Thymus (tissue), 11 donors: ENCODE measurements around the gene KRT86. TPM values are rescaled to one million over a fixed set of nuclear protein-coding genes. Genes with fewer than 3 reads are reported as not detected.

Experiments
- DNase-seq, 9 donors: peaks; one replicate each; pipeline ENCODE4 v3.0.0-alpha.2; 2013; ENCODE audit warnings: low spot score in 9 of 9, low read depth in 6 of 9, missing footprints in 1 of 9
- H3K27ac ChIP-seq, 2 donors: one replicate each; pipeline ENCODE4 v1.5.1; 2013; ENCODE audit warnings: control low read depth in 1 of 2, low read depth in 1 of 2, low read length in 1 of 2, mild to moderate bottlenecking in 1 of 2, moderate library complexity in 1 of 2
- H3K27me3 ChIP-seq, 2 donors: one replicate each; pipeline ENCODE4 v1.5.1; 2013; ENCODE audit warnings: low read length in 1 of 2; ENCODE audit not compliant: control insufficient read depth in 2 of 2, insufficient read depth in 1 of 2
- H3K36me3 ChIP-seq, 2 donors: one replicate each; pipeline ENCODE4 v1.5.1; 2013; ENCODE audit warnings: low read length in 1 of 2, mild to moderate bottlenecking in 1 of 2, moderate library complexity in 1 of 2; ENCODE audit not compliant: control insufficient read depth in 2 of 2, insufficient read depth in 2 of 2
- H3K4me1 ChIP-seq, 2 donors: one replicate each; pipeline ENCODE4 v1.5.1; 2013; ENCODE audit warnings: low read length in 2 of 2; ENCODE audit not compliant: control insufficient read depth in 2 of 2, insufficient read depth in 2 of 2
- H3K4me3 ChIP-seq, 2 donors: one replicate each; pipeline ENCODE4 v1.5.1; 2013; ENCODE audit warnings: low read length in 2 of 2, control low read depth in 1 of 2, mild to moderate bottlenecking in 1 of 2
- H3K9me3 ChIP-seq, 2 donors: one replicate each; pipeline ENCODE4 v1.5.1; 2013; ENCODE audit warnings: low read length in 1 of 2, mild to moderate bottlenecking in 1 of 2; ENCODE audit not compliant: control insufficient read depth in 2 of 2, insufficient read depth in 1 of 2
- WGBS: extraction: QIAGEN DNeasy Blood & Tissue Kit; methylation state at CpG from one replicate; pipeline ENCODE4 v1.1.7; 2013; 5-methylcytosine and 5-hydroxymethylcytosine counted together
- polyA plus RNA-seq: library from polyadenylated mRNA; stranded (reverse); fragments of 200-250 nt; gene quantifications from one replicate; pipeline ENCODE4 v1.2.3, GENCODE V29; 2013
- total RNA-seq: library from RNA; stranded (reverse); fragments of 120-200 nt; gene quantifications from one replicate; pipeline ENCODE4 v1.2.4, GENCODE V29; 2013
- donor health status: healthy.

KRT86 gene
- total and polyA plus RNA-seq, 2 donors = 0.42 to 1.4 TPM

DNA sequence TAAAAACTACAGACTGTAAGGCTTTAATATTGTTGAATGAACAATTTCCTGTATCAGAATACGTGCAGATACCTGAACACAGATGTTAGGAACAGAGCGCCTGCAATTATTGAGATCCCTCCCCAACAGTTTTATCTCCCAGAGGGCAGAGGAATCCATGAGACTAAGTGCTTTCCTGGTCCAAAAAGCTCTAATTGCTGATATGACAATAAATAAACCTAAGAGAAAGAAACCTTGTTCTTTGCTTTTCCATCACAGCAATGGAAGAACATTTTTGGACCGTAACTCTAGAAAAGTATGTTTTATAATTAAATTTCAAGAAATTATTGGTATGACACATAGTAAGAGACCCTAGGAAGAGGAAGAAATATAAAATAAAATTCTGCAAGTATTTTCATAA is 59.7 kb downstream of the KRT86 start:
- WGBS = 94% methylated on average over 3 of the region's 3 CpGs
- Histone ChIP-seq H3K4me1 (no peaks in the 10 kb centered on the region), H3K27me3 (peaks cover 0 to 5% of the 10 kb centered on the region in 2 donors), H3K27ac (no peak overlapping the region), H3K4me3 (no peak overlapping the region), H3K36me3 (no peaks in the 10 kb centered on the region), H3K9me3 (peaks cover 0 to 5% of the 10 kb centered on the region in 2 donors)
- no peak for DNase-seq

DNA sequence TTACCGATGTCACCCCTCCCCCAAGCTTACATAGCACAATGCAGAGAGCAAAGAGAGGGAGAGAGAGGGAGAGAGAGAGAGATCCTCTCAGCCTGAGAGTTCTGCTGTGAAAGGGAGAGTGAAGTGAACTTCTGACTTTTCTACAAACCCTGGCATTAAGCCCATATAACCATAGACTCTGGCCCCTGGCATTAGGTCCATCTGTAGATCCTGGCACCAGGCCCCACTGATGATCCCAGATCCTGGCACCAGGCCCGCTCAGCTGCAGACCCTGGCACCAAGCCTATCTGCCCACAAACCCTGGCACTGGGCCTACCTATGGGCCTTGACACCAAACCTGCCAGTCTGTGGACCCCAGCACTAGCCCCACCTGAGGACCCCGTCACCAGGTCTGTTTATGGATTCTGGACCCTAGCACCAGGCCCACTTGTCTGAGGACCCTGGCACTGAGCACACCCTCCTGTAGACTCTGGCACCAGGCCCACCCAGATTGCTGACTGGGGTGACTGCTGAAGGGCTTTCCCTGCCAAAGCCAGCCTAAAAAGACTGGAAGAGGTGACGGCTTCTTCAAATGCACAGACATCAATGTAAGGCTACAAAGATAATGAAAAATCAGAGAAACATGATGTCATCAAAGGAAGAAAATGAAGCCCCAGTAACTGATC is 61.3 kb downstream of the KRT86 start:
- no peak overlapping the region for H3K27ac ChIP-seq
- H3K27me3 ChIP-seq = peaks cover 0 to 3% of the 10 kb centered on the region in 2 donors
- H3K36me3 ChIP-seq = no peaks in the 10 kb centered on the region
- H3K9me3 ChIP-seq = peaks cover 0 to 5% of the 10 kb centered on the region in 2 donors
- DNase-seq = no peak
- 90% methylated on average over 4 of the region's 4 CpGs for WGBS
- H3K4me1 ChIP-seq = no peaks in the 10 kb centered on the region
- H3K4me3 ChIP-seq = no peak overlapping the region

DNA sequence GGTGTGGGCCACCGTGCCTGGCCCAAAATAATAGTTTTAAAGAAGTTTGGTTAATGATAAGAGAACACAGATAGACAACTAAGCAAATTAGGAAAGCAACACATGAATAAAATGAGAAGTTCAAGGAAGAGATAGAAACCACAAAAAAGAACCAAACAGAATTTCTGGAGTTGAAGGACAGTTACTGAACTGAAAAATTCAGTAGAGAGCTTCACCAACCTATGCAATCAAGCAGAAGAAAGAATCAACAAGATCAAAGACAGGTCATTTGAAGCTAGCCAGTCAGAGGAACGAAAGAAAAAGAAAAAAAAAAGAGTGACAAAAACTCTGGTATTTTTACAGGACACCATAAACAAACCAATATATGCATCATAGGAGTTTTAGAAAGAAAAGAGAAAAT is 62.2 kb downstream of the KRT86 start:
- H3K9me3 ChIP-seq = peaks cover 0 to 5% of the 10 kb centered on the region in 2 donors
- WGBS = 85% methylated on average over 2 of the region's 2 CpGs
- no peak for DNase-seq

DNA sequence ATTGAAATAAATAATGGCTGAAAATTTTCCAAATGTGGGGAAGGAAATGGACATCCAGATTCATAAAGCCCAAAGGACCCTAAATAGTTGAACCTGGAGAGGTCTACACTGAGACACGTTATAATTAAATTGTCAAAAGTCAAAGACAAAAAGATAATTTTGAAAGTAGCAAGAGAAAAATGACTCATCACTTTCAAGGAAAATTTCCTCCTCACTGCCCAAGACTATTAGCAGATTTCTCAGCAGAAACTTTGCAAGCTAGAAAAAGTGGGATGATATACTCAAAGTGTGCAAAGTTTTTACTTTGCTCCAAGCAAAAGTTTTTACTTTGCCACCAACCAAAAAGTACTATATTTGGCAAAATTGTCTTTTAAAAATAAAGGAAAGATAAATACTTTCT is 62.6 kb downstream of the KRT86 start:
- Histone ChIP-seq H3K27ac (no peak overlapping the region), H3K4me3 (no peak overlapping the region), H3K36me3 (no peaks in the 10 kb centered on the region), H3K27me3 (no peaks in the 10 kb centered on the region), H3K4me1 (no peaks in the 10 kb centered on the region), H3K9me3 (peaks cover 0 to 5% of the 10 kb centered on the region in 2 donors)
- DNase-seq = no peak
- 75% methylated on average over 1 of the region's 1 CpG for WGBS

More for the DNA sequence above, 62.2 kb downstream of the KRT86 start:
- Histone ChIP-seq H3K27me3 (no peaks in the 10 kb centered on the region), H3K4me3 (no peak overlapping the region), H3K27ac (no peak overlapping the region), H3K36me3 (no peaks in the 10 kb centered on the region), H3K4me1 (no peaks in the 10 kb centered on the region)

DNA sequence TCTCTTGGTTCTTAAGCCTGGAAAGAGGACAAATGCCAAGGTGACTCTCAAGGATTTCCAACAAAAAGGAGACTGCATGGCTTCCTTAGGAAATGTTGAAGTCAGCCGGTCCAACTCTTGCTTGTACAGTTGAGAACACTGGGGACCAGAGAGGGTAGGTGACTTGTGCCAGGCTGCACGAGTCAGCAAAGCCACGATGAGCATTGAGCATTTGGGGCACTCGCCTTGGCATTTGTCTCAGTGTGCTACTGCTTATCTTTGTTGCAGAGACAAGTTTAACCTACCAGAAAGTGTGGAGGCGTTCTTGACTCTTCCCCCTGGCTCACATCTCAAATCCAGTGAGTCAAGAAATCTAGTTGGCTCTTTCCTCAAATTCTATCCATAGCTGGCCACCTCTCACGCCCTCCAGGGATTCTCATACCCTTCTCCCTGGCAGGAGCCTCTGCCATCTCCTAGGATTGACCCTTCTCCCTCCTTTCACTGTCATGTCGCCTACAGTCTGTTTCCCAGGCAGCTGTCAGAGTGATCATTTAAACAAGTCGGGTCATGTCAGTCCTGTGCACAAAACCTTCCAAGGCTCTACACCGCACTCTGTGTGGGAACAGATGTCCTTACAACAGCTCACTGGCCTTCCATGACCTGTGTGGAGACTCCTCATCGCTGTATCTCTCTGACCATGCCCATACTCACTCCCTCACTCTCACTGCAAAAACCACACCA is 64.0 kb downstream of the KRT86 start:
- Histone ChIP-seq H3K4me1 (no peaks in the 10 kb centered on the region), H3K9me3 (peaks cover 0 to 5% of the 10 kb centered on the region in 2 donors), H3K27ac (no peak overlapping the region), H3K4me3 (no peak overlapping the region), H3K27me3 (peaks cover 0 to 3% of the 10 kb centered on the region in 2 donors), H3K36me3 (no peaks in the 10 kb centered on the region)
- 89% methylated on average over 10 of the region's 10 CpGs for WGBS
- DNase-seq = no peak

DNA sequence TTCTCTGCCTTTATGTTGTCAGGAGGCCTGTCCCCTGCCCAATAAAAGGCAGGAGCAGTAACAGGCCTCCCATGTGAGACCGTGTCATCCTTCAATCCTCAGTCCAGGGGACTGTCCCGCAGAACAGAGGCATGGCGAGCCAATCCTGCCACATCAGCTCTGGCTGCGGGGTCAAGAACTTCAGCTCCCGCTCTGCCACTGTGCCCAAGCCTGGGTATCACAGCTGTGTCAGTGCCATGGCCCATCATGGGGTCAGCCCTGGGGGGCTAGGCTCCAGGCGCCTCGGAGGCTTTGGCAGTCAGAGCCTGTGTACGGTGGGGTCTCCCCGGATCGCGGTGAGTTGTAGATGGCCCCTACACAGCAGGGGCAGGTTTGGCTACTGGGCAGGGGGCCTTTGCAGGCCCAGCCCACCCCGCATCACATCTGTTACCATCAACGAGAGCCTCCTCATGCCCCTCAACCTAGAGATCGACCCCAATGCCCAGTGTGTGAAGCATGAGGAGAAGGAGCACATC is 66.7 kb downstream of the KRT86 start:
- WGBS = 95% methylated on average over 14 of the region's 14 CpGs
- H3K27ac ChIP-seq = no peak overlapping the region
- no peaks in the 10 kb centered on the region for H3K36me3 ChIP-seq
- H3K4me1 ChIP-seq = no peaks in the 10 kb centered on the region
- H3K27me3 ChIP-seq = peaks cover 0 to 5% of the 10 kb centered on the region in 2 donors
- H3K4me3 ChIP-seq = no peak overlapping the region
- no peak for DNase-seq
- no peaks in the 10 kb centered on the region for H3K9me3 ChIP-seq

DNA sequence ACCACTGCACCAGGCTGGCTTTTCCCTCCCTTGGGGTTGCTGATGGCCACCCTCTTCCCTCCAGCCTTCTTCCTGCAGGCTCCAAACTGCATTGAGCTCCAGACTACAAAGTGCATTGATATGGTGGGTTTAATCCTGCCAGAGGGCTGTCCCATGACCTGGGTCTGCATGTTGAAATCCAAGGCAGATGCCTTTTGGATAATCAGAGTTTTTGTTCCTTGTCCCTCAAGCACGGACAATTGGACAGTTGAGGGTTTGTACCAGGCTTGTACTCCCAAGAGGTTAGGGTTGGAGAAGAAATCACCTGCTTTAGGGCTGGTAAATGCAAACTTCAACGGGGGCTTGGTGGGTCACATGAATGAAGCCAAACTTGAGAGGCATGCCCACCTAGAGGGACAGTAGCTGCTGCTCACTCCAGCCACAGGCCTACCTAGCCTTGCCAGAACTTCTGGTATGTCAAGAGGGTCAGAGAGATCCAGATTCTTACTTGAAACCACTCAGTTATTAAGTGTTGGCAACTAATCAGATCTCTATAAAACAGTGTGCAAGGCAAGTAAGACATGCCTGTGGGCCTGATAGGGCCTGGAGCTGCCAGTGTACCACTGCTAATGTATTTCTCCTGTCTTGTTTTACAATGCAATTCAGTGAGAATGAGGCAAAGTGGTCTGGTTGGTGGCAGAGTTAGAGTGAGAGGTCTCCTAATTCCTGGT is 68.5 kb downstream of the KRT86 start:
- H3K27me3 ChIP-seq = peaks cover 0 to 8% of the 10 kb centered on the region in 2 donors
- WGBS = 92% methylated on average over 2 of the region's 2 CpGs
- no peak for DNase-seq

DNA sequence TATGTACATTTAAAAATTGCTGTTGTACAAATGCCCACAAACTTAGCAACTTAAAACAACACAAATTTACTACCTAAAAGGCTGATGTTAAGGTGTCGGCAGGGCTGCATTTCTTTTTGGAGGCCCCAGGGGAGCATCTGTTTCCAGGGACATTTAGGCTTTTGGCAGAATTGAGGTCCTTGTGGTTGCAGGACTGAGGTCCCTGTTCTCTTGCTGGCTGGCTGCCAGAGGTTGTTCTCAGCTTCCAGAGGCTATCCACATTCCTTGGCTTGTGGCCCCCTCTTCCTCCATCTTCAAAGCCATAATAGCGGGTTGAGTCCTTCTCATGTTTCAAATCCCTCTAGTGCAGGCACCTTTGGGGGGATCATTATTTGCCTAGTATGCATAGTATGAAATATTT is 69.1 kb downstream of the KRT86 start:
- no peaks in the 10 kb centered on the region for H3K9me3 ChIP-seq
- DNase-seq = no peak
- H3K27ac ChIP-seq = no peak overlapping the region
- 71% methylated on average over 2 of the region's 2 CpGs for WGBS
- H3K4me3 ChIP-seq = no peak overlapping the region
- peaks cover 0 to 11% of the 10 kb centered on the region in 2 donors for H3K27me3 ChIP-seq
- no peaks in the 10 kb centered on the region for H3K36me3 ChIP-seq
- H3K4me1 ChIP-seq = no peaks in the 10 kb centered on the region

More for the DNA sequence above, 68.5 kb downstream of the KRT86 start:
- Histone ChIP-seq H3K4me1 (no peaks in the 10 kb centered on the region), H3K4me3 (no peak overlapping the region), H3K27ac (no peak overlapping the region), H3K36me3 (no peaks in the 10 kb centered on the region), H3K9me3 (no peaks in the 10 kb centered on the region)

DNA sequence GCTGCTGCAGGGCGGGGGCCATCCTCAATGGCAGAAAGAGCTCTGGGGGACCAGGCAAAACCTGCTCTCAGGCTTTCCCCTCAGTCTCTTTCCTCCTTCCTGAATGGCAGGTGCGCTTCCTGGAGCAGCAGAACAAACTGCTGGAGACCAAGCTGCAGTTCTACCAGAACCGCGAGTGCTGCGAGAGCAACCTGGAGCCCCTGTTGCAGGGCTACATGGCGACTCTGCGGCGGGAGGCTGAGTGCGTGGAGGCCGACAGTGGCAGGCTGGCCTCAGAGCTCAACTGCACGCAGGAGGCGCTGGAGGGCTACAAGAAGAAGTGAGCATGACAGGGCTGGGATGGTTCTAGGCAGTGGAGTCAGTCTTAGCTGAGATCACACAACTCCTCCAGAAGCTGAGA is 69.7 kb downstream of the KRT86 start:
- DNase-seq = no peak
- H3K9me3 ChIP-seq = no peaks in the 10 kb centered on the region
- no peaks in the 10 kb centered on the region for H3K36me3 ChIP-seq
- WGBS = 98% methylated on average over 12 of the region's 12 CpGs
- no peak overlapping the region for H3K27ac ChIP-seq
- peaks cover 0 to 11% of the 10 kb centered on the region in 2 donors for H3K27me3 ChIP-seq
- no peak overlapping the region for H3K4me3 ChIP-seq
- no peaks in the 10 kb centered on the region for H3K4me1 ChIP-seq
